K562 (cell line): ENCODE results near the gene ISG20. TPM values are rescaled to one million over a fixed set of nuclear protein-coding genes. Genes with fewer than 3 reads are reported as not detected.

Experiments
- ATAC-seq: fragments of 200-7000 bp; cut with Tn5 transposase; 3 replicates; pipeline ENCODE4 v1.9.1; 2020; ENCODE audit warnings: moderate library complexity
- BruUV-seq: library from RNA; stranded (reverse); fragments of 400-500 nt; replicated peaks from 2 replicates; lab custom pipeline; 2021; lab: Mats Ljungman, UMichigan
- CTCF ChIA-PET: fragments of 300-600 bp; formaldehyde crosslinking; extraction: SDS; loops from one replicate; lab custom pipeline; 2021; ENCODE audit warnings: low intra/inter-chr PET ratio; lab: Yijun Ruan, JAX
- POLR2A ChIA-PET: fragments of 300-600, 350-650 bp; sonication (Branson Sonifier 250); formaldehyde crosslinking; extraction: SDS; loops from one replicate; lab custom pipeline; 2021; ENCODE audit warnings: antibody characterized with exemption, inconsistent platforms; lab: Yijun Ruan, JAX
- DNase-seq, 4 experiments: peaks; one replicate each; pipeline versions ENCODE4 v3.0.0 to v3.0.0-alpha.2; 2011 to 2018; ENCODE audit warnings: low spot score in 3 of 4, mixed read lengths in 3 of 4; ENCODE audit errors: extremely low read depth in 1 of 4
- FAIRE-seq: peaks from 2 replicates; lab custom pipeline; 2011; peaks lifted over from hg19 to GRCh38; lab: Jason Lieb, UNC
- H2AFZ ChIP-seq: 2 replicates; pipeline ENCODE4 v1.6.0; 2011; ENCODE audit warnings: low read depth, low read length, control low read depth, inconsistent platforms
- H3K27ac ChIP-seq: fragments of 200-600 bp; 3 replicates; pipeline ENCODE4 v1.8.0; 2011; ENCODE audit warnings: low read depth, mild to moderate bottlenecking, control low read depth, inconsistent platforms, low read length, moderate library complexity, mixed read lengths; ENCODE audit errors: extremely low read depth
- H3K27me3 ChIP-seq, 2 experiments: fragments of 300-600 bp in 1 of 2; 2 replicates in 1 of 2; 3 replicates in 1 of 2; pipeline versions ENCODE4 v1.6.0 to v1.8.0; 2011; ENCODE audit warnings: inconsistent platforms in 2 of 2, low read length in 2 of 2, mild to moderate bottlenecking in 1 of 2, mixed read lengths in 1 of 2, moderate library complexity in 1 of 2; ENCODE audit not compliant: control insufficient read depth in 2 of 2, insufficient read depth in 2 of 2
- H3K36me3 ChIP-seq: fragments of 300-600 bp; 3 replicates; pipeline ENCODE4 v1.8.0; 2011; ENCODE audit warnings: mild to moderate bottlenecking, low read length, inconsistent platforms; ENCODE audit not compliant: control insufficient read depth, insufficient read depth
- H3K4me1 ChIP-seq, 2 experiments: fragments of 200-600 bp in 1 of 2; replicated peaks in 1 of 2; 2 replicates in 1 of 2; 3 replicates in 1 of 2; pipeline versions ENCODE4 v1.5.1 to v1.8.0; 2011; ENCODE audit warnings: inconsistent platforms in 2 of 2, low read length in 2 of 2, mild to moderate bottlenecking in 1 of 2, mixed read lengths in 1 of 2, moderate library complexity in 1 of 2; ENCODE audit not compliant: control insufficient read depth in 2 of 2, insufficient read depth in 2 of 2
- H3K4me2 ChIP-seq: 2 replicates; pipeline ENCODE4 v1.6.1; 2011; ENCODE audit warnings: low read length, control low read depth, inconsistent platforms, mixed read lengths; ENCODE audit not compliant: insufficient read depth
- H3K4me3 ChIP-seq: fragments of 200-600 bp; sonication (generic), shearing (Covaris generic); 2 replicates; pipeline ENCODE4 v1.5.1; 2016; ENCODE audit warnings: control low read depth, inconsistent platforms
- H3K79me2 ChIP-seq: fragments of 200-600 bp; 3 replicates; pipeline ENCODE4 v1.8.0; 2011; ENCODE audit warnings: low read length, inconsistent platforms; ENCODE audit not compliant: control insufficient read depth, insufficient read depth
- H3K9ac ChIP-seq, 2 experiments: 2 replicates each; pipeline versions ENCODE4 v1.6.0 to v1.6.1; 2011; ENCODE audit warnings: low read depth in 2 of 2, low read length in 2 of 2, control low read depth in 1 of 2, inconsistent platforms in 1 of 2, mild to moderate bottlenecking in 1 of 2, mixed read lengths in 1 of 2; ENCODE audit not compliant: insufficient read depth in 1 of 2
- H3K9me1 ChIP-seq: one replicate; pipeline ENCODE4 v1.6.0; 2011; ENCODE audit warnings: inconsistent platforms, mild to moderate bottlenecking, low read length, moderate library complexity; ENCODE audit not compliant: control insufficient read depth, insufficient read depth
- H3K9me3 ChIP-seq: replicated peaks from 2 replicates; pipeline ENCODE4 v1.5.1; 2011; ENCODE audit warnings: low read depth, low read length, inconsistent platforms; ENCODE audit not compliant: control insufficient read depth, insufficient read depth
- H4K20me1 ChIP-seq: replicated peaks from 2 replicates; pipeline ENCODE4 v1.6.1; 2011; ENCODE audit warnings: low read length, inconsistent platforms, mixed read lengths; ENCODE audit not compliant: control insufficient read depth, insufficient read depth
- KDM5B ChIP-seq: fragments of 200-600 bp; sonication (generic); IDR thresholded peaks from 2 replicates; pipeline ENCODE4 v1.6.1; 2012; ENCODE audit warnings: low read depth, mild to moderate bottlenecking, moderate library complexity, low read length, control low read depth, inconsistent platforms; ENCODE audit not compliant: insufficient replicate concordance
- KLF16 ChIP-seq: IDR thresholded peaks from 2 replicates; pipeline ENCODE4 v1.6.1; 2016; ENCODE audit warnings: antibody characterized with exemption
- LEF1 ChIP-seq: fragments of 450-650 bp; IDR thresholded peaks from 2 replicates; pipeline ENCODE4 v1.6.1; 2016; ENCODE audit warnings: mild to moderate bottlenecking
- ZNF165 ChIP-seq: fragments of 250-450 bp; sonication (Bioruptor Pico); IDR thresholded peaks from 2 replicates; pipeline ENCODE4 v1.4.0; 2020; ENCODE audit warnings: borderline replicate concordance
- ZNF274 ChIP-seq: IDR thresholded peaks from 2 replicates; pipeline ENCODE4 v1.6.1; 2011; ENCODE audit warnings: low read depth, mild to moderate bottlenecking, low read length, moderate library complexity, borderline replicate concordance
- WGBS: fragments of 100-300 bp; shearing (Covaris generic); methylation state at CpG from one replicate; pipeline ENCODE4 v1.1.6; 2016; ENCODE audit warnings: low coverage, mixed read lengths; ENCODE audit not compliant: insufficient coverage; ENCODE audit errors: missing lambda C conversion rate; 5-methylcytosine and 5-hydroxymethylcytosine counted together
- in situ Hi-C: fragments of 300-500 bp; cut with MboI; formaldehyde crosslinking; loops from 4 replicates; pipeline ENCODE4 v1.15.0; 2018; ENCODE audit warnings: inconsistent platforms, mixed read lengths
- intact Hi-C: fragments of 100-400 bp; cut with micrococcal nuclease; formaldehyde crosslinking; loops from 2 replicates; pipeline ENCODE4 v1.14.2; 2022
- polyA plus RNA-seq, 8 experiments: library from polyadenylated mRNA; depleted of rRNA in 4 of 8; stranded (reverse) in 5 of 8; unstranded in 3 of 8; fragments of >200 nt; fragmentation: Nextera tagmentation in 2 of 8; fragmentation: Illumina TruSeq in 1 of 8; extraction: Ambion mirVana in 2 of 8; extraction: Trizol in 1 of 8; gene quantifications; 2 replicates each; pipeline versions ENCODE4 v1.2.1 to v1.2.3, GENCODE V29; 2011 to 2014; ENCODE audit warnings: inconsistent platforms in 1 of 8, missing spikeins in 1 of 8
- total RNA-seq, 7 experiments: library from RNA; depleted of rRNA in 6 of 7; stranded (reverse); fragments of >200 nt in 6 of 7; fragmentation: Illumina TruSeq in 2 of 7; extraction: Trizol in 2 of 7; gene quantifications; 2 replicates each; pipeline versions ENCODE4 v1.2.1 to v1.2.3, GENCODE V29; 2011 to 2021; ENCODE audit warnings: low replicate concordance in 1 of 7
- TF ChIP-seq, protein P1 (sequence below), 2 experiments: IDR thresholded peaks in 1 of 2; conservative IDR thresholded peaks in 1 of 2; 2 replicates each; pipeline ENCODE4 v1.6.1; 2016; ENCODE audit warnings: low read depth in 2 of 2, mild to moderate bottlenecking in 1 of 2, missing compliant biosample characterization in 1 of 2, missing genetic modification characterization in 1 of 2, moderate library complexity in 1 of 2
- TF ChIP-seq, protein P2 (sequence below): fragments of 250-450 bp; sonication (Bioruptor Pico); IDR thresholded peaks from 2 replicates; pipeline ENCODE4 v1.8.0; 2022; ENCODE audit warnings: inconsistent platforms, mild to moderate bottlenecking, moderate library complexity, borderline replicate concordance
- TF ChIP-seq, protein P3 (sequence below): fragments of 150-350 bp; IDR thresholded peaks from 2 replicates; pipeline ENCODE4 v1.6.1; 2014; ENCODE audit warnings: low read depth, mild to moderate bottlenecking, low read length, borderline replicate concordance
- TF ChIP-seq, protein P4 (sequence below): fragments of 450-650 bp; formaldehyde crosslinking; IDR thresholded peaks from 2 replicates; pipeline ENCODE4 v1.4.0; 2020; ENCODE audit warnings: mild to moderate bottlenecking, moderate library complexity

Gene ISG20
- total and polyA plus RNA-seq, 9 of the 15 experiments (the other 6 are each of a cell fraction or from before 2014, with no cell fraction given) = 0.06 to 2.1 (median 1.00) TPM

DNA sequence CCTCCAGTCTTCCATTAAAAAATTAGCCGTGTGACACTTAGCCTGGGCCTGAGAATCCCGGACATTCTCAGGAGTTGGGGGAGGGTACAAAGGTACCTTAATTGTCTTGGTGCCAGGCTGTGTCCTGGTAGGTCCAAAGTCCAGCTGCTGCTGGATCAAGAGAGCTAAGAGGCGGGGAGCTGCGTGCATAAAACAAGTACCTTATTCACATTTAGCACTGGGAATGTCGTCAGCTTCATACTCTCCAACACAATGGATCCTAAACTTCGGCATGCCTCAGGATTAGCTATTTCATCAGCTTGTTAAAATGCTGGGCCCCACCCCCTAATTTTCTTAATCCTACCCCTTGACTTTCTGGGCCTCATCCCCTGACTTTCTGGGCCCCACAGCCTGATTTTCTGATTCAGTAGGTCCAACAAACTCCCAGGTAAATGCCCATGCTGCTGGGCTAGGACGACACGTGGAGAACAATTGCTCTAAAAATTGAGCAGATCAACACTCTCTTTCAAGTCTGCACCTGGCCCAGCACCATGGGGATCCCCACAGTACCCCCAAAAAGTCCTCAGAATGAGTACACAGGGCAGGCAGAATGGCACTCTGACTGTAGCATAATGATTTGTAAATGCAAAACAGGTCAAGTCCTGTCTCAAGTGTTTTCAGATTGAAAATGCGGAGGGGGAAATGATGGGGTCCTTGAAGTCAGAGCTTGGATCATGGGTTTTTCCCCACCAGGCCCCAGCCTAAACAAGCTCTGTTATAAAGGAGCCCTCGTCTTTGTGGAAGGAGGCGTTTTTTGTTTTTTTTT, 23.3 kb upstream of the ISG20 start:
- no TSS peak for BruUV-seq
- Histone ChIP-seq H3K36me3 (no peaks in the 10 kb centered on the region), H4K20me1 (no peaks in the 10 kb centered on the region), H3K9me3 (no peaks in the 10 kb centered on the region), H3K27ac (no peak overlapping the region), H3K79me2 (no peaks in the 10 kb centered on the region), H3K9ac (no peak overlapping the region), H3K9me1 (no peaks in the 10 kb centered on the region), H2AFZ (peak overlapping the region; percentile 17; the same call in 1 of the 2 replicates), H3K27me3 (peaks cover 0 to 11% of the 10 kb centered on the region in 2 experiments; a peak in 1 of 5 replicates), H3K4me1 (peaks cover 1 to 9% of the 10 kb centered on the region in 2 experiments; a peak in 4 of 5 replicates), H3K4me3 (no peak overlapping the region), H3K4me2 (no peak overlapping the region)
- WGBS = 50% methylated on average over 10 of the region's 11 CpGs
- intact Hi-C loops (no loop called here), in situ Hi-C loops (loop anchor here (5.0 kb wide), 1 partner anchor 138 kb away; no protein-coding TSS in a partner anchor)
- ATAC-seq (no peak), DNase-seq (peak in 1 of 4 experiments; percentile 3), FAIRE-seq (peak; percentile 6)
- POLR2A ChIA-PET = interaction anchor here (0.6 to 1.1 kb wide), 2 partner anchors 9 to 15 kb away, joined by 3 to 5 read pairs; no protein-coding TSS in a partner anchor
- CTCF ChIA-PET = interaction anchor here (0.6 to 2.6 kb wide), 2 partner anchors 139 to 220 kb away, joined by 3 to 34 read pairs; no protein-coding TSS in a partner anchor
- TF ChIP-seq, protein P1, sequence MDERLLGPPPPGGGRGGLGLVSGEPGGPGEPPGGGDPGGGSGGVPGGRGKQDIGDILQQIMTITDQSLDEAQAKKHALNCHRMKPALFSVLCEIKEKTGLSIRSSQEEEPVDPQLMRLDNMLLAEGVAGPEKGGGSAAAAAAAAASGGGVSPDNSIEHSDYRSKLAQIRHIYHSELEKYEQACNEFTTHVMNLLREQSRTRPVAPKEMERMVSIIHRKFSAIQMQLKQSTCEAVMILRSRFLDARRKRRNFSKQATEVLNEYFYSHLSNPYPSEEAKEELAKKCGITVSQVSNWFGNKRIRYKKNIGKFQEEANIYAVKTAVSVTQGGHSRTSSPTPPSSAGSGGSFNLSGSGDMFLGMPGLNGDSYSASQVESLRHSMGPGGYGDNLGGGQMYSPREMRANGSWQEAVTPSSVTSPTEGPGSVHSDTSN (CRISPR knock-in tag; IDR thresholded peaks at IDR 0.05; ENCODE audit: low read depth) = no peak
- TF ChIP-seq, protein P1 (tag; conservative IDR thresholded peaks at IDR 0.05; ENCODE audit: low read depth) = no peak
- no peak for TF ChIP-seq ZNF274
- no peak for TF ChIP-seq ZNF165 (CRISPR knock-in tag)
- TF ChIP-seq, protein P2, sequence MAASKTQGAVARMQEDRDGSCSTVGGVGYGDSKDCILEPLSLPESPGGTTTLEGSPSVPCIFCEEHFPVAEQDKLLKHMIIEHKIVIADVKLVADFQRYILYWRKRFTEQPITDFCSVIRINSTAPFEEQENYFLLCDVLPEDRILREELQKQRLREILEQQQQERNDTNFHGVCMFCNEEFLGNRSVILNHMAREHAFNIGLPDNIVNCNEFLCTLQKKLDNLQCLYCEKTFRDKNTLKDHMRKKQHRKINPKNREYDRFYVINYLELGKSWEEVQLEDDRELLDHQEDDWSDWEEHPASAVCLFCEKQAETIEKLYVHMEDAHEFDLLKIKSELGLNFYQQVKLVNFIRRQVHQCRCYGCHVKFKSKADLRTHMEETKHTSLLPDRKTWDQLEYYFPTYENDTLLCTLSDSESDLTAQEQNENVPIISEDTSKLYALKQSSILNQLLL = no peak
- no peak for TF ChIP-seq KDM5B
- no peak for TF ChIP-seq LEF1
- TF ChIP-seq, protein P3, sequence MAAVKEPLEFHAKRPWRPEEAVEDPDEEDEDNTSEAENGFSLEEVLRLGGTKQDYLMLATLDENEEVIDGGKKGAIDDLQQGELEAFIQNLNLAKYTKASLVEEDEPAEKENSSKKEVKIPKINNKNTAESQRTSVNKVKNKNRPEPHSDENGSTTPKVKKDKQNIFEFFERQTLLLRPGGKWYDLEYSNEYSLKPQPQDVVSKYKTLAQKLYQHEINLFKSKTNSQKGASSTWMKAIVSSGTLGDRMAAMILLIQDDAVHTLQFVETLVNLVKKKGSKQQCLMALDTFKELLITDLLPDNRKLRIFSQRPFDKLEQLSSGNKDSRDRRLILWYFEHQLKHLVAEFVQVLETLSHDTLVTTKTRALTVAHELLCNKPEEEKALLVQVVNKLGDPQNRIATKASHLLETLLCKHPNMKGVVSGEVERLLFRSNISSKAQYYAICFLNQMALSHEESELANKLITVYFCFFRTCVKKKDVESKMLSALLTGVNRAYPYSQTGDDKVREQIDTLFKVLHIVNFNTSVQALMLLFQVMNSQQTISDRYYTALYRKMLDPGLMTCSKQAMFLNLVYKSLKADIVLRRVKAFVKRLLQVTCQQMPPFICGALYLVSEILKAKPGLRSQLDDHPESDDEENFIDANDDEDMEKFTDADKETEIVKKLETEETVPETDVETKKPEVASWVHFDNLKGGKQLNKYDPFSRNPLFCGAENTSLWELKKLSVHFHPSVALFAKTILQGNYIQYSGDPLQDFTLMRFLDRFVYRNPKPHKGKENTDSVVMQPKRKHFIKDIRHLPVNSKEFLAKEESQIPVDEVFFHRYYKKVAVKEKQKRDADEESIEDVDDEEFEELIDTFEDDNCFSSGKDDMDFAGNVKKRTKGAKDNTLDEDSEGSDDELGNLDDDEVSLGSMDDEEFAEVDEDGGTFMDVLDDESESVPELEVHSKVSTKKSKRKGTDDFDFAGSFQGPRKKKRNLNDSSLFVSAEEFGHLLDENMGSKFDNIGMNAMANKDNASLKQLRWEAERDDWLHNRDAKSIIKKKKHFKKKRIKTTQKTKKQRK = no peak
- TF ChIP-seq, protein P4, sequence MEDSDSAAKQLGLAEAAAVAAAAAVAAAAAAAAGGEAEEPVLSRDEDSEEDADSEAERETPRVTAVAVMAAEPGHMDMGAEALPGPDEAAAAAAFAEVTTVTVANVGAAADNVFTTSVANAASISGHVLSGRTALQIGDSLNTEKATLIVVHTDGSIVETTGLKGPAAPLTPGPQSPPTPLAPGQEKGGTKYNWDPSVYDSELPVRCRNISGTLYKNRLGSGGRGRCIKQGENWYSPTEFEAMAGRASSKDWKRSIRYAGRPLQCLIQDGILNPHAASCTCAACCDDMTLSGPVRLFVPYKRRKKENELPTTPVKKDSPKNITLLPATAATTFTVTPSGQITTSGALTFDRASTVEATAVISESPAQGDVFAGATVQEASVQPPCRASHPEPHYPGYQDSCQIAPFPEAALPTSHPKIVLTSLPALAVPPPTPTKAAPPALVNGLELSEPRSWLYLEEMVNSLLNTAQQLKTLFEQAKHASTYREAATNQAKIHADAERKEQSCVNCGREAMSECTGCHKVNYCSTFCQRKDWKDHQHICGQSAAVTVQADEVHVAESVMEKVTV = no peak
- TF ChIP-seq KLF16 = no peak
